Measurements from ENCODE around the gene GTF3C1. TPM values are rescaled to one million over a fixed set of nuclear protein-coding genes. Genes with fewer than 3 reads are reported as not detected.

GTF3C1 gene
- total and polyA plus RNA-seq, 2 experiments from 2014 or later, result 82.9 to 162 TPM

- no peak for DNase-seq (ENCODE audit: low read depth in 1 of 2, low spot score in 1 of 2)
- Histone ChIP-seq H3K36me3 (peaks cover 45% of the 10 kb centered on the region), H3K4me1 (ENCODE audit: low read depth) (peaks cover 23% of the 10 kb centered on the region), H3K27me3 (no peaks in the 10 kb centered on the region), H3K27ac (no peak overlapping the region), H3K9me3 (ENCODE audit: low read depth) (no peaks in the 10 kb centered on the region), H3K4me3 (no peak overlapping the region)
- no peak for TF ChIP-seq CTCF (IDR thresholded peaks at IDR 0.05; ENCODE audit: low read depth, low read length)
Measured at GRCh38 chr16:27528294-27528693, 21.4 kb downstream of the GTF3C1 start.

GRCh38 chr16:27526180-27526579 lies 23.5 kb downstream of the GTF3C1 start:
- no peak for TF ChIP-seq CTCF (IDR thresholded peaks at IDR 0.05; ENCODE audit: low read depth, low read length)
- H3K36me3 ChIP-seq, result peaks cover 42% of the 10 kb centered on the region

GRCh38 chr16:27522173-27522707 lies 27.5 kb downstream of the GTF3C1 start:
- Histone ChIP-seq H3K27ac (peak overlapping the region; percentile 97), H3K4me3 (no peak overlapping the region), H3K36me3 (peaks cover 16% of the 10 kb centered on the region), H3K9me3 (ENCODE audit: low read depth) (no peaks in the 10 kb centered on the region), H3K27me3 (no peaks in the 10 kb centered on the region), H3K4me1 (ENCODE audit: low read depth) (peaks cover 32% of the 10 kb centered on the region)
- DNase-seq (ENCODE audit: low read depth in 1 of 2, low spot score in 1 of 2), result no peak
- TF ChIP-seq CTCF (IDR thresholded peaks at IDR 0.05; ENCODE audit: low read depth, low read length), result no peak

More at GRCh38 chr16:27526180-27526579, 23.5 kb downstream of the GTF3C1 start:
- Histone ChIP-seq H3K9me3 (ENCODE audit: low read depth) (no peaks in the 10 kb centered on the region), H3K4me1 (ENCODE audit: low read depth) (peaks cover 25% of the 10 kb centered on the region), H3K27me3 (no peaks in the 10 kb centered on the region), H3K27ac (peak overlapping the region; percentile 66), H3K4me3 (no peak overlapping the region)
- DNase-seq (ENCODE audit: low read depth in 1 of 2, low spot score in 1 of 2), result peak; percentile 24 to 86

GRCh38 chr16:27520982-27521673 lies 28.6 kb downstream of the GTF3C1 start:
- no peak for TF ChIP-seq CTCF (IDR thresholded peaks at IDR 0.05; ENCODE audit: low read depth, low read length)
- DNase-seq (ENCODE audit: low read depth in 1 of 2, low spot score in 1 of 2), result peak; percentile 78 to 82
- H3K9me3 ChIP-seq (ENCODE audit: low read depth), result no peaks in the 10 kb centered on the region

GRCh38 chr16:27518226-27518625 lies 31.5 kb downstream of the GTF3C1 start:
- no peaks in the 10 kb centered on the region for H3K27me3 ChIP-seq
- H3K4me1 ChIP-seq (ENCODE audit: low read depth), result peaks cover 24% of the 10 kb centered on the region
- no peaks in the 10 kb centered on the region for H3K9me3 ChIP-seq (ENCODE audit: low read depth)
- DNase-seq (ENCODE audit: low read depth in 1 of 2, low spot score in 1 of 2), result no peak
- TF ChIP-seq CTCF (IDR thresholded peaks at IDR 0.05; ENCODE audit: low read depth, low read length), result no peak
- H3K36me3 ChIP-seq, result peaks cover 8% of the 10 kb centered on the region
- H3K27ac ChIP-seq, result peak overlapping the region; percentile 12
- H3K4me3 ChIP-seq, result no peak overlapping the region

More at GRCh38 chr16:27520982-27521673, 28.6 kb downstream of the GTF3C1 start:
- Histone ChIP-seq H3K36me3 (peaks cover 9% of the 10 kb centered on the region), H3K27me3 (no peaks in the 10 kb centered on the region), H3K4me3 (no peak overlapping the region), H3K27ac (peak overlapping the region; percentile 97), H3K4me1 (ENCODE audit: low read depth) (peaks cover 27% of the 10 kb centered on the region)

Data from cardiac muscle cell (in vitro differentiated cells and primary cell).